Right renal cortex interstitium (tissue), 3 donors: ENCODE measurements around the gene PCNX3. TPM values are rescaled to one million over a fixed set of nuclear protein-coding genes. Genes with fewer than 3 reads are reported as not detected.

ENCODE experiments used
- DNase-seq, 3 donors: peaks; one replicate each; pipeline ENCODE4 v3.0.0-alpha.2; 2013; ENCODE audit warnings: low read depth in 3 of 3, low spot score in 2 of 3
- polyA plus RNA-seq, 3 donors: library from polyadenylated mRNA; unstranded; fragments of 120-200 nt; gene quantifications; one replicate each; pipeline ENCODE4 v1.2.1, GENCODE V29; 2013; ENCODE audit not compliant: insufficient read length in 3 of 3

PCNX3 gene
- polyA plus RNA-seq: 10 to 100 TPM; 22.2 to 25.1 (median 23.1) TPM

GRCh38 chr11:65615229-65615949, at the start of gene PCNX3:
PCNX3 (plus strand) TSS chr11:65615776; CDS start chr11:65616312, 536 bp downstream.
- peak; percentile 100 for DNase-seq

GRCh38 chr11:65569164-65569972, 46.2 kb upstream of the PCNX3 start:
- no peak for DNase-seq

DNA sequence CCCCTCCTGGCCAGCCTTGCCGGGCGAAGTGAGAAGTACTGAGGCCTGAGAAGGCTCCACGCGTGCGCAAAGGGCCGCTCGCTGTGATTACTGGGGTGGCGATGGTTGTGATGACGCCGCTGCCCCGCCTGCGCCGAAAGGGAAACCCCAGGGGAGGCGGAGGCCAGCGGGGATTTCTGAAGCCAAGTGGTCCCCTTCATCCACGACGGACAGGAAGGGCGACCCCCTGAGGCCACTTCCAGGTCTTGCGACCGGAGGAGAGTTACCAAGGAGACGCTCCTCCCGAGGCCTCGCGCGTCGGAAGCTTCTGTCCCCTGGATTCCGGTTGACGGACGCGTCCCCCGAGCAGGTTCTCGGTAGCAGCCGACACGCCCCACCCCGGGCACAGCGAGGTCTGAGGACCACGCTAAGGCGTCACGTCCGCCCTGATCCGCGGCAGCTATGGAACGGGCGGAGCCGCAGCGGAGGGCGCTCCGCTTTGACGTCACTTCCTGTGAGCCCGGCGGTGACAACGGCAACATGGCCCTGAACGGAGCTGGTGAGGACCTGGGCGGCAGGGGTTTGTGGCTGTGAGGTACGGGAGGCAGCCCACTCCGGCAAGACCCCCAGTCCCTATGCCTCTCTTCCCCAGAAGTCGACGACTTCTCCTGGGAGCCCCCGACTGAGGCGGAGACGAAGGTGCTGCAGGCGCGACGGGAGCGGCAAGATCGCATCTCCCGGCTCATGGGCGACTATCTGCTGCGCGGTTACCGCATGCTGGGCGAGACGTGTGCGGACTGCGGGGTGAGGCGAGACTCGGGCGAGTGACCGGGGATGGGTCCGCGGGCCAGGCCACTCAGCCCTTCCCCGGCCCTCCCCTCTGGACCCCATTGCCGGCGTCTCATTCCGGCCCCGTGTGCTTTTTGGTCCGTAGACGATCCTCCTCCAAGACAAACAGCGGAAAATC, 45.3 kb upstream of the PCNX3 start, which contains the start of gene ZNRD2:
Gene ZNRD2, plus strand, starts transcription at position 505 of the 946 bp plus-strand sequence. Its CDS starts 15 bp downstream, at position 520.
- peak; percentile 93 to 95 (median 95) for DNase-seq

- no peak for DNase-seq
Observed at GRCh38 chr11:65571420-65571819, 44.2 kb upstream of the PCNX3 start.

GRCh38 chr11:65571940-65572339, 43.6 kb upstream of the PCNX3 start:
- DNase-seq: no peak

DNA sequence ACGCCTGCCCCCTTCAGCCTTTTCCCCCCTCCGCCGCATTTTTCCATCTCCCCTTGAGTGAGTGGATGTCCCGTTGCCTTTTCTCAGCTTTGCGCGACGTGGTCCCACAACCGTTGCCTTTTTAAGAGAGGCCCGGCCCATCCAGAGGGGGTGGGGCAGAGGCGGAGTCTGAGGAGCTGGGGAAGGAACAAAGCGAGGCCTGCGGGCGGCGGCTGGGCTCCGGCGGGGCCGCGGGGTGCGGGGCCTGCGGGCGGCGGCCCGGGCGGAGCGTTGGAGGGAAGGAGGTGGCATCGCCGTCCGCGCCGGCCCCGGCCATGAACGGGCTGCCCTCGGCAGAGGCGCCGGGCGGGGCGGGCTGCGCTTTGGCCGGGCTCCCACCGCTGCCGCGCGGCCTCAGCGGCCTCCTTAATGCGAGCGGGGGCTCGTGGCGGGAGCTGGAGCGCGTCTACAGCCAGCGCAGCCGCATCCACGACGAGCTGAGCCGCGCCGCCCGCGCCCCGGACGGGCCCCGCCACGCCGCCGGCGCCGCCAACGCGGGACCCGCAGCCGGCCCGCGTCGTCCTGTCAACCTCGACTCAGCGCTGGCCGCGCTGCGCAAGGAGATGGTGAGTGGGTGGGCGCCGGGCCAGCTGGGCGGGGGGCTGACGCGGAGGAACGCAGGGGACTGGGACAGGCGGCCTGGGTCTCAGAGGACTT, 43.1 kb upstream of the PCNX3 start, which contains the start of gene FAM89B:
Gene FAM89B, plus strand, starts transcription at position 183 of the 696 bp plus-strand sequence. Its CDS starts 132 bp downstream, at position 315.
- peak in 1 of 3 donors; percentile 88 for DNase-seq

DNA sequence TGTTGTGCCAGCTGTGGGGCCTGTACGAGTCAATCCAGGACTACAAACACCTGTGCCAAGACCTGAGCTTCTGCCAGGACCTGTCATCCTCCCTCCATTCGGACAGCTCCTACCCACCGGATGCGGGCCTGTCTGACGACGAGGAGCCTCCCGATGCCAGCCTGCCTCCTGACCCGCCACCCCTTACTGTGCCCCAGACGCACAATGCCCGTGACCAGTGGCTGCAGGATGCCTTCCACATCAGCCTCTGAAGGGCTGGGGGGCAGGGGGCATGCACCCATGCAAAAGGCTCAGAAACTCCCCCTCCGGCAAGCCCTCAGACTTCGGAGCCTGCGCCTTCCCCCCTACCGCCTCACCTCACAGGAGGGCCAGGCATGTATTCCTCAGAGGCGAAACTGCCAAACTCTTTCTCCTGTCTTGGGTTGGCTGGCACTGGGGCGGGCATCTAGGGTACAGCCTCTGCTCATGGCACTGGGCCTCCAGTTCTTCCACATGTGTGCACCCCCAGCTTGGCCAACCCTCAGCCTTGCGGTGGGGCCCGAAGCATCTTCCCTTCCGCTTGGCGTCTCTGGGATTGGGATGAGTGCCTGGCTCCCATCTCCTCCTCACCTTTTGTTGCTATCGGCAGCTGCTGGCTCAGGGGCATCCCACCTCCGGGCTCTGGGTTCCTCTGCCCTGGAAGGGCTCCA, 42.0 kb upstream of the PCNX3 start:
- DNase-seq: no peak

GRCh38 chr11:65574109-65574810, 41.3 kb upstream of the PCNX3 start:
- DNase-seq: peak in 1 of 3 donors; percentile 77

DNA sequence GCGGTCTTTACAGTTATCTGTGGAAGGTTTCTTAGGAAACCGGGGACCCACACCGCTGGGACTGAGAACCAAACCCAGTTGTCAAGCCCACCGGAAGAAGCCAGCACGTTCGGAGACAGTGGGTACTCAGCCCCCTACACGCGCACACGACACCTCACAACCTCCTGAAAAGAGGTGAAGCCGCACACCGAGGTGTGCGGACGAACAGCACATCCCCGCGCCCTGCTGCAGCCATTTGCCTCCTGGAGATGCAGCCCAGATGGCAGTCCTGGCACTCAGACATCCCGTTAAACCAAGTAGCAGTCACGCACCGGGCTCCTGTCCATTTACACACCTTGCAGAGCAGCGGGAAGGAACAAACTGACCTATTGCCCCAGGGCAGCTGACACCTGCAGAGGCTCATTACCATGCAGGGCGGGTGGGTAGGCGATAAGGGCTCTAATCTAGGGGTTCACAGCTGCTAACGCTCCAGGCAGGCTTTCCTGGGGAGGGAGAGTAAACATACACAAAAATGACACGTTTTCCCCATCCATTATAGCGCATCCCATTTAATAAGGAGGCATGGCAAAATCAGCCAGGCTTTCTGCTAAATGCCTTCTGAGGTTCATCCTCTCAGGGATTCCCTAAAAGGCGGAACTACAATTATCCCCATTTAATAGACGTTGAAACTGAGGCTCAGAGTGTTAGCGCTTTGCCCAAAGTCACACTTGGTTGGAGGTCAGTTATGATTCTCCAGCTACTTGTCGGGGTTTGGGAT, 40.6 kb upstream of the PCNX3 start:
- DNase-seq: no peak

DNA sequence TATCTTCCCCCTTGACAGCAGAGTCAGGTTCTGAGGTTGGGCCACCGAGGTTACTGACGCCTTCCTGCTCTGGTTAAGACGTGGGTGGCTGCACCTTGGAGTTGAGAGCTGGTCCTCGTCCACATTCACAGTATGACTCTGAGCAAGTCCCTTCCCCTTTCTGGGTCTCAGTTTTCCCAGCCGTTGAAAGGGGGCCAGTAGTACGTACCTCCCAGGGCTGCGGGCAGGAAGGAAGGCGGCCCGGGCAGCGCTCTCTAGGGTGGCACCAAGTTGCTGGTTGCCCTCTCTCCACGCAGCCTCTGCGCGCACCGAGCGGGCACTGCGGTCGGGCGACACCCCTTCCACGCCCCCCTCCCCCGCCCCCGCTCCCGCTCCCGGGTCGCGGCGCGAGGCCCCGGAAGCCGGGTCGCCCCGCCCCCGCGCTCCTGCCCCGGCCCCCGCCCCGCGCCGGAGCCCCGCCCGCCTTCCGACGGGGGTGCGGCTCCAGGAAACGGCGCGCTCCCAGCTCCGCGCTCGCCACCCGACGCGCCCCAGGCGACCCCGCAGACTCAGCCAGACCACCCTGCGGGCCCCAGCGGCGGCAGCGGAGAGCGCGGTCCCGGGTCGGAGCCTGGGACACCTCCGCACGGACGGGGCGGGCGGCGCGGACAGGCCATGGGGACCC, 39.9 kb upstream of the PCNX3 start, which contains the start of gene EHBP1L1:
Gene EHBP1L1, plus strand, starts transcription at position 486 of the 664 bp plus-strand sequence. CDS start 250 bp downstream, outside the sequence.
- no peak for DNase-seq

DNA sequence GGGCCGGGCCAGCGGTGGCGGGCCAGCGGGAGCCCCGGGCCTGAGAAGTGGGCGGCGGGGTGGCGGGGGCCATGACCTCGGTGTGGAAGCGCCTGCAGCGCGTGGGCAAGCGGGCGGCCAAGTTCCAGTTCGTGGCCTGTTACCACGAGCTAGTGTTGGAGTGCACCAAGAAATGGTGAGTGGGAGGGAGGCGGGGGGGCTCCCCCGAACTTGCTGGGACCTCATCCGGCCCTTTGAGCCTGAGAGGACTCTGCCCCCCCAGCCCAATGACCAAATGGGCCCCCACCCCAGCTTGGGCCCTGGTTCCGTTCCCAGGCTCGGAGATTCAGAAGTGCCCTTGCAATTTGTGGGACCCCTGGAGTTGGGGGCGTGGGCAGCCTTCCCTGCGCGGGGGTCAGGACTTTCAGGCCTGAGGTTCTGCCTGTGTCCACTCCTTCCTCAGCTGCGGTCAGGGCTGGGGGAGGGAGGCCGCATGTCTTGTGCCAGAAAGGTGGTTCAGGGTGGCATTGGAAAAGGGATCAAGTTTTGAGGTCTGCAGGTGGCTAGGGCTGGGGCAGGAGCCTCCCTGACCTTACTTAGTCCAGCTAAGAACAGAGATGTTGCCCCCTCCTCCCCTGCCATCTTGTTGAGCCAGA, 39.2 kb upstream of the PCNX3 start:
- no peak for DNase-seq

- no peak for DNase-seq
Observed at GRCh38 chr11:65576867-65577755, 38.5 kb upstream of the PCNX3 start.

GRCh38 chr11:65577756-65578109, 37.8 kb upstream of the PCNX3 start:
- no peak for DNase-seq

DNA sequence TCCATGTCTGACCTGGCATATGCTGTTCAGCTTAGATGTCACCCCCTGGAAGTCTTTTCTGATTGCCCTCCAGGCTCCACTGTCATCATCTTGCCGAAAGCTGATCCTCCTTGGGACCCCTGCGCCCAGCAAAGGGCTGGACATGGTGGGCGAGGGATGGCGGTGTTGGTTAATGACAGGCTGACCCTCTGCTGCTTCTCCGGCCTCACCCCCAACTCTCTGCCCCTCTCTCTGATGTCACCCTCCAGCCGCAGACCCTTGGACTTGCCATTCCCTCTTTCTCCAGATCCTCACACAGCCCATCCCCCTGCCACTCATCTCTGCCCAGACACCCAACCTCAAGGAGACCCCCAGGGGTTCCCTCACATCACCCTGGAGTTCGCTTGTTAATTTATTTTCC, 37.4 kb upstream of the PCNX3 start:
- DNase-seq: no peak

DNA sequence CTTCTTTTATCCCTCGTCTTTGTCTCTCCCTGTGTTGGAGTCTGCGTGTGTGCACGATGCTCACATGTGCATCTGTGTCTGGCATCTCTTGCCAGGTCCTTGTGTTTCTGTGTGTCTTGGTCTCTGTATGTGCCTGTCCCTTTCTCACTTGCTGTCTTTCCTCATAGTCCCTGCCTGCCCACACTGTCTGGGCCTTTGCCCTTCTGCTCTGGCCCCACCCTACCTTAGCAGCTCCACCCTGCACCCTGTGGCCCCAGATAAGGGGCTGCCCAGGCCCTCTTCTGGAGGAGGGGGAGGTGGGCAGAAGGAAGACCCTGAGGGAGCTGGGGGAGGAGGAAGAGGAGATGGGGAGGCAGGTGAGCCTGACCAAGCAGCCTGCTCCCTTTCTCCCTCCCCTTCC, 36.9 kb upstream of the PCNX3 start:
- DNase-seq: no peak

DNA sequence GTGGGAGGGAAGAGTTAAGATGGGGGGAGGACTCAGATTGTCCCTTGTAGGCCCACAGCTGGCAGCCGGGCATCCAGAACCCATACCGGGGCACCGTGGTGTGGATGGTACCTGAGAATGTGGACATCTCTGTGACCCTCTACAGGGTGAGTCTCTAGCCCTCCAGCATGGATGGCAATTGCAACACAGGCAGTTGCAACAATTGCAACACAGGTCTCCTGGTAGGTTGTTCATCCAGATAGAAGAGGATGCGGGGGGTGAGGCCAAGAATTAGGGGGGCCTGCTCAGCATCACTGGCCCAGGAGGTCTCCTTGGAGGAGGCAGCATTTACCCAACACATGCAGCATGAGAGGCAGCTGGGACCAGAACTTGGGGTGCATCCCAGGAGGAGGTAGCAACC, 36.3 kb upstream of the PCNX3 start:
- no peak for DNase-seq
